Measurements from ENCODE around the gene KRT13.

DNA sequence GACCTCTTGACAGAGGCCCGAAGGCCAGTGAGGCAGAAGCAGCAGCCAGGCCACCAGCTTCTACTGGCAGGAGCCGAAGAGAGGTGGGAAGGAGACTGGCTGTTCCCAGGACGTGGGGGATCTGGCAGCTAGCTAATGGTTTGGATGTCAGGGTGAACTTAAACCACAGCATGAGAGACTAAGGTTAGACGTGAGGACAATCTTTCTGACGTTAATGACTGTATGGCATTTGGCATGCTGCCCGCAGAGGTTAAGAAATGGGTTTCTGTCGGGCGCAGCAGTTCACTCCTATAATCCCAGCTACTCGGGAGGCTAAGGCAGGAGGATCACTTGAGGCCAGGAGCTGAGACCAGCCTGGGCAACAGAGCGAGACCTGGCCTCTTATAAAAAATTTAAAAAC is 6.3 kb upstream of the KRT13 start:
- TF ChIP-seq, protein P1, sequence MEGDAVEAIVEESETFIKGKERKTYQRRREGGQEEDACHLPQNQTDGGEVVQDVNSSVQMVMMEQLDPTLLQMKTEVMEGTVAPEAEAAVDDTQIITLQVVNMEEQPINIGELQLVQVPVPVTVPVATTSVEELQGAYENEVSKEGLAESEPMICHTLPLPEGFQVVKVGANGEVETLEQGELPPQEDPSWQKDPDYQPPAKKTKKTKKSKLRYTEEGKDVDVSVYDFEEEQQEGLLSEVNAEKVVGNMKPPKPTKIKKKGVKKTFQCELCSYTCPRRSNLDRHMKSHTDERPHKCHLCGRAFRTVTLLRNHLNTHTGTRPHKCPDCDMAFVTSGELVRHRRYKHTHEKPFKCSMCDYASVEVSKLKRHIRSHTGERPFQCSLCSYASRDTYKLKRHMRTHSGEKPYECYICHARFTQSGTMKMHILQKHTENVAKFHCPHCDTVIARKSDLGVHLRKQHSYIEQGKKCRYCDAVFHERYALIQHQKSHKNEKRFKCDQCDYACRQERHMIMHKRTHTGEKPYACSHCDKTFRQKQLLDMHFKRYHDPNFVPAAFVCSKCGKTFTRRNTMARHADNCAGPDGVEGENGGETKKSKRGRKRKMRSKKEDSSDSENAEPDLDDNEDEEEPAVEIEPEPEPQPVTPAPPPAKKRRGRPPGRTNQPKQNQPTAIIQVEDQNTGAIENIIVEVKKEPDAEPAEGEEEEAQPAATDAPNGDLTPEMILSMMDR (IDR thresholded peaks at IDR 0.05; ENCODE audit: poor library complexity, severe bottlenecking), result no peak
- TF ChIP-seq EZH2 (IDR thresholded peaks at IDR 0.05; ENCODE audit: borderline replicate concordance, insufficient read depth, low read length, poor library complexity, severe bottlenecking) (no peak), TAF1 (IDR thresholded peaks at IDR 0.05; ENCODE audit: low read depth) (no peak)
- TF ChIP-seq, protein P2, sequence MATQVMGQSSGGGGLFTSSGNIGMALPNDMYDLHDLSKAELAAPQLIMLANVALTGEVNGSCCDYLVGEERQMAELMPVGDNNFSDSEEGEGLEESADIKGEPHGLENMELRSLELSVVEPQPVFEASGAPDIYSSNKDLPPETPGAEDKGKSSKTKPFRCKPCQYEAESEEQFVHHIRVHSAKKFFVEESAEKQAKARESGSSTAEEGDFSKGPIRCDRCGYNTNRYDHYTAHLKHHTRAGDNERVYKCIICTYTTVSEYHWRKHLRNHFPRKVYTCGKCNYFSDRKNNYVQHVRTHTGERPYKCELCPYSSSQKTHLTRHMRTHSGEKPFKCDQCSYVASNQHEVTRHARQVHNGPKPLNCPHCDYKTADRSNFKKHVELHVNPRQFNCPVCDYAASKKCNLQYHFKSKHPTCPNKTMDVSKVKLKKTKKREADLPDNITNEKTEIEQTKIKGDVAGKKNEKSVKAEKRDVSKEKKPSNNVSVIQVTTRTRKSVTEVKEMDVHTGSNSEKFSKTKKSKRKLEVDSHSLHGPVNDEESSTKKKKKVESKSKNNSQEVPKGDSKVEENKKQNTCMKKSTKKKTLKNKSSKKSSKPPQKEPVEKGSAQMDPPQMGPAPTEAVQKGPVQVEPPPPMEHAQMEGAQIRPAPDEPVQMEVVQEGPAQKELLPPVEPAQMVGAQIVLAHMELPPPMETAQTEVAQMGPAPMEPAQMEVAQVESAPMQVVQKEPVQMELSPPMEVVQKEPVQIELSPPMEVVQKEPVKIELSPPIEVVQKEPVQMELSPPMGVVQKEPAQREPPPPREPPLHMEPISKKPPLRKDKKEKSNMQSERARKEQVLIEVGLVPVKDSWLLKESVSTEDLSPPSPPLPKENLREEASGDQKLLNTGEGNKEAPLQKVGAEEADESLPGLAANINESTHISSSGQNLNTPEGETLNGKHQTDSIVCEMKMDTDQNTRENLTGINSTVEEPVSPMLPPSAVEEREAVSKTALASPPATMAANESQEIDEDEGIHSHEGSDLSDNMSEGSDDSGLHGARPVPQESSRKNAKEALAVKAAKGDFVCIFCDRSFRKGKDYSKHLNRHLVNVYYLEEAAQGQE (IDR thresholded peaks at IDR 0.05; ENCODE audit: borderline replicate concordance), result no peak

All from neural cell (in vitro differentiated cells).